NT2/D1 (cell line): ENCODE results near the gene RBBP4.

Experiments used
- SUZ12 ChIP-seq: IDR thresholded peaks from 2 replicates; pipeline ENCODE4 v1.6.1; 2011; ENCODE audit not compliant: insufficient read length, insufficient read depth; ENCODE audit errors: extremely low read depth
- YY1 ChIP-seq: IDR thresholded peaks from 2 replicates; pipeline ENCODE4 v1.6.1; 2011; ENCODE audit not compliant: insufficient read length, insufficient read depth
- ZNF274 ChIP-seq: IDR thresholded peaks from 2 replicates; pipeline ENCODE4 v1.6.1; 2011; ENCODE audit warnings: mild to moderate bottlenecking, low read depth, low read length

- TF ChIP-seq YY1: no peak
- TF ChIP-seq ZNF274: no peak
- no peak for TF ChIP-seq SUZ12
These were observed 62.1 kb downstream of the RBBP4 start for GRCh38 chr1:32713081-32713480.
